ENCODE measurements around the gene DCBLD2. TPM values are rescaled to one million over a fixed set of nuclear protein-coding genes. Genes with fewer than 3 reads are reported as not detected.

Gene DCBLD2
- total RNA-seq, 1 donor from 2014 or later: 33.7 TPM

GRCh38 chr3:98906230-98906629, 4.7 kb upstream of the DCBLD2 start:
- no peak for DNase-seq
- Histone ChIP-seq H3K4me1 (peaks cover 14% of the 10 kb centered on the region), H3K36me3 (no peaks in the 10 kb centered on the region), H3K9me3 (replicated peaks) (peaks cover 22% of the 10 kb centered on the region), H3K27me3 (ENCODE audit: low read depth) (no peaks in the 10 kb centered on the region), H3K27ac (replicated peaks) (no peak overlapping the region), H3K4me3 (no peak overlapping the region)
- no peak for TF ChIP-seq CTCF (IDR thresholded peaks at IDR 0.05; ENCODE audit: borderline replicate concordance)
- intact Hi-C loops (cut with micrococcal nuclease): no loop called here

DNA sequence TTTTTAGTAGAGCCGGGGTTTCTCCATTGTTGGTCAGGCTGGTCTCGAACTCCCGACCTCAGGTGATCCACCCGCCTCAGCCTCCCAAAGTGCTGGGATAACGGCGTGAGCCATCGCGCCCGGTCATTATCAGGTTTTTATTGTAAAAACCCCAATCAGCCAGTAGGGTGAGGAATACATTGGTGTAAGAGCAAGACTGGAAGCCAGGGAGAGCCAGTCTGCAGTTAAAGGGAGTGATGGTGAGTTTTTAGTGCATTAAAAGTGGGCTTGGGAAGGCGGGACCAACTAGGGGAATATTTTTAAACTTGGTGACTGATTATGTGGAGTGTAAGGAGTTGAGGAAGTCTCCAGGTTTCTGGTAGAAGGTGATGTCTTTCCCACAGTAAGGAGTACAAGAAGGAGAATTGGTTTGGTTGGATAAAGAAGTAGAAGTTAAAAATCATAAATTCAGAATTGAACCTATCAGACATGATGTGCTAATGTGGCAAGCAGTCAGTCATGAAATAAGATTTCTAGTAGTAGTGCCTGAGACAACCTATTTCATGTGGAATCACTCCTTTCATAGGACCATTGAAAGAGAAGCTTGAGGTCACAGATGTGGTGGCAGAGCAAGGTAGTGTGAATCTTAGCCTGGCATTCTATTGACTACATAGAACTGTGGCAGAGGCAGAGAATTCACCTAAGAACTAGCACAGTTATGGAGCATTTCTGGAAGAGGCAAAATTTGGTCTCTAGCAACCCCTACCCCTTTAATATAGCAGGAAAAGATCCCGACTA, 2.4 kb upstream of the DCBLD2 start:
- peaks cover 37% of the 10 kb centered on the region for H3K4me1 ChIP-seq
- H3K4me3 ChIP-seq: no peak overlapping the region
- TF ChIP-seq CTCF (IDR thresholded peaks at IDR 0.05; ENCODE audit: borderline replicate concordance): no peak
- no peaks in the 10 kb centered on the region for H3K36me3 ChIP-seq
- H3K27me3 ChIP-seq (ENCODE audit: low read depth): no peaks in the 10 kb centered on the region
- no peak for DNase-seq
- no peak overlapping the region for H3K27ac ChIP-seq (replicated peaks)
- intact Hi-C loops (cut with micrococcal nuclease): no loop called here
- H3K9me3 ChIP-seq (replicated peaks): peaks cover 9% of the 10 kb centered on the region

GRCh38 chr3:98903099-98903498, 1.6 kb upstream of the DCBLD2 start:
- H3K9me3 ChIP-seq (replicated peaks): peaks cover under 1% of the 10 kb centered on the region
- no peak for DNase-seq
- H3K36me3 ChIP-seq: no peaks in the 10 kb centered on the region
- H3K4me3 ChIP-seq: peak overlapping the region; percentile 98
- intact Hi-C loops (cut with micrococcal nuclease): no loop called here
- H3K27ac ChIP-seq (replicated peaks): no peak overlapping the region
- no peaks in the 10 kb centered on the region for H3K27me3 ChIP-seq (ENCODE audit: low read depth)
- peaks cover 45% of the 10 kb centered on the region for H3K4me1 ChIP-seq
- no peak for TF ChIP-seq CTCF (IDR thresholded peaks at IDR 0.05; ENCODE audit: borderline replicate concordance)

DNA sequence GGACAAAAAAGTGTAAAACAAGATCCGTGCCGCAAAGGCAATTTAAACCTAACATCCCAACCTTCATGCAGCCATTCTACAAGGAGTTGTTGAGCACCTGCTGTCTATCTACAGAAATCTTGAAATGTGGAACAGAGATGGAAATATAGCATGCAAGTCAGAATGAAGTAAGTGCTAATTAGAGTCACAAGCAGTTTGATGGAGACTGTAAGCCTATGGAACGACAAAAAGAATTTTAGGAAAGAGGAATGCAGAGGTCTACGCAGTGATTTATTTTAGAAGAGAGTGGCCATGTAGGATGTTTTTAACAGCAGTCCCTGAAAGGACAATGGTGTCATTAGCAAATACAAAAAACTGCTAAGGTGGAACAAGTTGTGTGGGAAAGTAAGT, 851 bp upstream of the DCBLD2 start:
- no peak for TF ChIP-seq CTCF (IDR thresholded peaks at IDR 0.05; ENCODE audit: borderline replicate concordance)
- no peak for DNase-seq
- H3K36me3 ChIP-seq: no peaks in the 10 kb centered on the region
- H3K9me3 ChIP-seq (replicated peaks): no peaks in the 10 kb centered on the region
- no peaks in the 10 kb centered on the region for H3K27me3 ChIP-seq (ENCODE audit: low read depth)
- peaks cover 50% of the 10 kb centered on the region for H3K4me1 ChIP-seq
- H3K27ac ChIP-seq (replicated peaks): peak overlapping the region; percentile 97
- H3K4me3 ChIP-seq: peak overlapping the region; percentile 98
- intact Hi-C loops (cut with micrococcal nuclease): no loop called here

GRCh38 chr3:98901119-98901391, 440 bp downstream of the DCBLD2 start:
- intact Hi-C loops (cut with micrococcal nuclease): no loop called here
- H3K36me3 ChIP-seq: no peaks in the 10 kb centered on the region
- peak overlapping the region; percentile 97 for H3K27ac ChIP-seq (replicated peaks)
- no peaks in the 10 kb centered on the region for H3K27me3 ChIP-seq (ENCODE audit: low read depth)
- peak overlapping the region; percentile 98 for H3K4me3 ChIP-seq
- peak; percentile 49 for DNase-seq
- H3K9me3 ChIP-seq (replicated peaks): no peaks in the 10 kb centered on the region
- no peak for TF ChIP-seq CTCF (IDR thresholded peaks at IDR 0.05; ENCODE audit: borderline replicate concordance)
- H3K4me1 ChIP-seq: peaks cover 60% of the 10 kb centered on the region

All from left ventricle myocardium inferior (tissue), 1 donor.